Naive B cell (primary cell): Measurements from ENCODE around the gene OPRD1. TPM values are rescaled to one million over a fixed set of nuclear protein-coding genes. Genes with fewer than 3 reads are reported as not detected.
"Not testable (repeated sequence)": the region's sequence is repeated elsewhere in the genome, so short reads cannot be mapped to it uniquely, and the experiment has no call there.

Experiments used
- ATAC-seq, 2 donors: fragments of 150-1000 bp; cut with Tn5 transposase; 2 replicates each; pipeline ENCODE4 v1.10.0; 2021; ENCODE audit warnings: low read depth in 2 of 2, mild to moderate bottlenecking in 2 of 2, moderate library complexity in 2 of 2
- DNase-seq: peaks from one replicate; pipeline ENCODE4 v3.0.0; 2022
- H3K27ac Mint-ChIP-seq, 6 donors: one replicate each; pipeline ENCODE4 v1.8.0; 2020 to 2022; ENCODE audit warnings: mild to moderate bottlenecking in 6 of 6, mixed read lengths in 6 of 6, moderate library complexity in 5 of 6, inconsistent platforms in 2 of 6
- H3K27me3 Mint-ChIP-seq, 3 donors: one replicate each; pipeline ENCODE4 v1.8.0; 2021 to 2022; ENCODE audit warnings: mixed read lengths in 3 of 3, mild to moderate bottlenecking in 1 of 3
- H3K36me3 Mint-ChIP-seq, 2 donors: one replicate each; pipeline ENCODE4 v1.8.0; 2020 to 2022; ENCODE audit warnings: mixed read lengths in 2 of 2, inconsistent platforms in 1 of 2, mild to moderate bottlenecking in 1 of 2
- H3K4me1 Mint-ChIP-seq, 3 donors: one replicate each; pipeline ENCODE4 v1.8.0; 2020 to 2022; ENCODE audit warnings: mixed read lengths in 3 of 3, inconsistent platforms in 1 of 3, mild to moderate bottlenecking in 1 of 3, moderate library complexity in 1 of 3
- H3K4me3 Mint-ChIP-seq, 8 donors: one replicate each; pipeline ENCODE4 v1.8.0; 2020 to 2022; ENCODE audit warnings: mild to moderate bottlenecking in 8 of 8, mixed read lengths in 8 of 8, moderate library complexity in 8 of 8, inconsistent platforms in 2 of 8
- H3K9me3 Mint-ChIP-seq, 7 donors: one replicate each; pipeline ENCODE4 v1.8.0; 2020 to 2022; ENCODE audit warnings: mixed read lengths in 7 of 7, mild to moderate bottlenecking in 5 of 7, inconsistent platforms in 2 of 7, moderate library complexity in 1 of 7
- polyA plus RNA-seq, 6 donors: library from polyadenylated mRNA; unstranded; fragments of 300-500 nt; fragmentation: Illumina TruSeq; gene quantifications; one replicate each; pipeline ENCODE4 v1.2.3, GENCODE V29; 2021; ENCODE audit warnings: low read depth in 6 of 6

The OPRD1 gene
- polyA plus RNA-seq, 6 donors from 2014 or later, result 0.03 to 0.07 (median 0.05) TPM; not detected in 1

GRCh38 chr1:28789412-28789811, 22.6 kb upstream of the OPRD1 start:
- ATAC-seq (no peak), DNase-seq (no peak)
- peak overlapping the region in 1 of 8 donors; percentile 61 for H3K4me3 Mint-ChIP-seq
- no peaks in the 10 kb centered on the region for H3K9me3 Mint-ChIP-seq
- H3K27ac Mint-ChIP-seq, result peak overlapping the region in 1 of 6 donors; percentile 94
- peaks cover 7 to 18% (median 8%) of the 10 kb centered on the region in 3 donors for H3K27me3 Mint-ChIP-seq
- H3K4me1 Mint-ChIP-seq, result peaks cover 9 to 11% (median 9%) of the 10 kb centered on the region in 3 donors
- H3K36me3 Mint-ChIP-seq, result no peaks in the 10 kb centered on the region

GRCh38 chr1:28789816-28790215, 22.2 kb upstream of the OPRD1 start:
- H3K9me3 Mint-ChIP-seq, result no peaks in the 10 kb centered on the region
- H3K27me3 Mint-ChIP-seq, result peaks cover 7 to 18% (median 8%) of the 10 kb centered on the region in 3 donors
- peaks cover 9 to 11% (median 9%) of the 10 kb centered on the region in 3 donors for H3K4me1 Mint-ChIP-seq
- H3K27ac Mint-ChIP-seq, result peak overlapping the region in 1 of 6 donors; percentile 94
- peak overlapping the region in 1 of 8 donors; percentile 61 for H3K4me3 Mint-ChIP-seq
- no peaks in the 10 kb centered on the region for H3K36me3 Mint-ChIP-seq
- DNase-seq, result no peak
- no peak for ATAC-seq

- ATAC-seq, result no peak
- H3K27ac Mint-ChIP-seq, result no peak overlapping the region
These were observed 21.5 kb upstream of the OPRD1 start for GRCh38 chr1:28790377-28791035.

GRCh38 chr1:28791929-28792328, 20.0 kb upstream of the OPRD1 start:
- not testable (repeated sequence) for H3K27ac Mint-ChIP-seq, DNase-seq, H3K4me1 Mint-ChIP-seq, H3K4me3 Mint-ChIP-seq, ATAC-seq, H3K36me3 Mint-ChIP-seq, H3K9me3 Mint-ChIP-seq
- H3K27me3 Mint-ChIP-seq, result peaks cover 7 to 28% (median 18%) of the 10 kb centered on the region in 3 donors

More at GRCh38 chr1:28790377-28791035, 21.5 kb upstream of the OPRD1 start:
- DNase-seq, result no peak
- H3K27me3 Mint-ChIP-seq, result peaks cover 7 to 18% (median 8%) of the 10 kb centered on the region in 3 donors
- H3K9me3 Mint-ChIP-seq, result no peaks in the 10 kb centered on the region
- H3K4me3 Mint-ChIP-seq, result no peak overlapping the region
- peaks cover 3 to 4% (median 4%) of the 10 kb centered on the region in 3 donors for H3K4me1 Mint-ChIP-seq
- H3K36me3 Mint-ChIP-seq, result no peaks in the 10 kb centered on the region

GRCh38 chr1:28792644-28793121, 19.3 kb upstream of the OPRD1 start:
- peaks cover 7 to 34% (median 18%) of the 10 kb centered on the region in 3 donors for H3K27me3 Mint-ChIP-seq
- no peaks in the 10 kb centered on the region for H3K4me1 Mint-ChIP-seq
- no peak overlapping the region for H3K4me3 Mint-ChIP-seq
- H3K27ac Mint-ChIP-seq, result no peak overlapping the region
- no peak for ATAC-seq
- DNase-seq, result no peak
- no peaks in the 10 kb centered on the region for H3K9me3 Mint-ChIP-seq
- H3K36me3 Mint-ChIP-seq, result no peaks in the 10 kb centered on the region

- not testable (repeated sequence) for H3K9me3 Mint-ChIP-seq, H3K4me3 Mint-ChIP-seq, H3K4me1 Mint-ChIP-seq, ATAC-seq, H3K36me3 Mint-ChIP-seq, H3K27ac Mint-ChIP-seq, DNase-seq
- peaks cover 17 to 34% (median 18%) of the 10 kb centered on the region in 3 donors for H3K27me3 Mint-ChIP-seq
These were observed 17.4 kb upstream of the OPRD1 start for GRCh38 chr1:28794582-28794981.

GRCh38 chr1:28796352-28797211, 15.4 kb upstream of the OPRD1 start:
- Mint-ChIP-seq H3K36me3 (no peaks in the 10 kb centered on the region), H3K27ac (no peak overlapping the region), H3K9me3 (no peaks in the 10 kb centered on the region), H3K4me3 (no peak overlapping the region), H3K27me3 (peaks cover 17 to 35% (median 20%) of the 10 kb centered on the region in 3 donors), H3K4me1 (no peaks in the 10 kb centered on the region)
- no peak for DNase-seq
- ATAC-seq, result no peak

- Mint-ChIP-seq H3K9me3 (peaks cover 0 to 7% (median 0%) of the 10 kb centered on the region in 7 donors), H3K27me3 (peaks cover 17 to 22% (median 19%) of the 10 kb centered on the region in 3 donors), H3K27ac (no peak overlapping the region), H3K4me1 (peaks cover 0 to 5% (median 2%) of the 10 kb centered on the region in 3 donors), H3K4me3 (no peak overlapping the region), H3K36me3 (no peaks in the 10 kb centered on the region)
- ATAC-seq (no peak), DNase-seq (no peak)
These were observed 11.6 kb upstream of the OPRD1 start for GRCh38 chr1:28800324-28800723.

GRCh38 chr1:28801461-28801860, 10.5 kb upstream of the OPRD1 start:
- no peak overlapping the region for H3K4me3 Mint-ChIP-seq
- no peaks in the 10 kb centered on the region for H3K36me3 Mint-ChIP-seq
- ATAC-seq (no peak), DNase-seq (no peak)
- peaks cover 0 to 7% (median 0%) of the 10 kb centered on the region in 7 donors for H3K9me3 Mint-ChIP-seq
- H3K4me1 Mint-ChIP-seq, result peaks cover 0 to 7% (median 4%) of the 10 kb centered on the region in 3 donors
- H3K27me3 Mint-ChIP-seq, result peaks cover 22 to 26% (median 25%) of the 10 kb centered on the region in 3 donors
- H3K27ac Mint-ChIP-seq, result peak overlapping the region in 1 of 6 donors; percentile 54

- ATAC-seq (no peak), DNase-seq (no peak)
- Mint-ChIP-seq H3K27ac (no peak overlapping the region), H3K36me3 (no peaks in the 10 kb centered on the region), H3K27me3 (peaks cover 23 to 32% (median 25%) of the 10 kb centered on the region in 3 donors), H3K9me3 (peaks cover 0 to 7% (median 0%) of the 10 kb centered on the region in 7 donors), H3K4me1 (peaks cover 0 to 7% (median 4%) of the 10 kb centered on the region in 3 donors), H3K4me3 (no peak overlapping the region)
These were observed 8.9 kb upstream of the OPRD1 start for GRCh38 chr1:28803051-28803450.

GRCh38 chr1:28803662-28804061, 8.3 kb upstream of the OPRD1 start:
- no peak for ATAC-seq
- Mint-ChIP-seq H3K27me3 (peaks cover 21 to 32% (median 23%) of the 10 kb centered on the region in 3 donors), H3K9me3 (peaks cover 0 to 7% (median 0%) of the 10 kb centered on the region in 7 donors), H3K4me3 (no peak overlapping the region), H3K27ac (no peak overlapping the region), H3K4me1 (peaks cover 0 to 7% (median 4%) of the 10 kb centered on the region in 3 donors), H3K36me3 (no peaks in the 10 kb centered on the region)
- no peak for DNase-seq

GRCh38 chr1:28804071-28804470, 7.9 kb upstream of the OPRD1 start:
- Mint-ChIP-seq H3K9me3 (peaks cover 0 to 7% (median 0%) of the 10 kb centered on the region in 7 donors), H3K36me3 (no peaks in the 10 kb centered on the region), H3K4me3 (no peak overlapping the region), H3K27ac (no peak overlapping the region), H3K4me1 (peaks cover 0 to 7% (median 4%) of the 10 kb centered on the region in 3 donors), H3K27me3 (peaks cover 17 to 32% (median 23%) of the 10 kb centered on the region in 3 donors)
- ATAC-seq, result no peak
- DNase-seq, result no peak

GRCh38 chr1:28807046-28807445, 4.9 kb upstream of the OPRD1 start:
- Mint-ChIP-seq H3K27me3 (peaks cover 29 to 47% (median 36%) of the 10 kb centered on the region in 3 donors), H3K9me3 (peaks cover 0 to 7% (median 0%) of the 10 kb centered on the region in 7 donors), H3K36me3 (no peaks in the 10 kb centered on the region), H3K4me3 (no peak overlapping the region), H3K27ac (no peak overlapping the region), H3K4me1 (peaks cover 4 to 7% (median 4%) of the 10 kb centered on the region in 3 donors)
- no peak for DNase-seq
- no peak for ATAC-seq
